GM18520 (cell line): ENCODE data around the gene HLA-E.
"Not testable (repeated sequence)": the region's sequence is repeated elsewhere in the genome, so short reads cannot be mapped to it uniquely, and the experiment has no call there.

Experiments used
- ATAC-seq: cut with Tn5 transposase; IDR thresholded peaks from one replicate; pipeline ENCODE4 v1.9.1; 2021; ENCODE audit not compliant: unreplicated experiment

The HLA-E gene

DNA sequence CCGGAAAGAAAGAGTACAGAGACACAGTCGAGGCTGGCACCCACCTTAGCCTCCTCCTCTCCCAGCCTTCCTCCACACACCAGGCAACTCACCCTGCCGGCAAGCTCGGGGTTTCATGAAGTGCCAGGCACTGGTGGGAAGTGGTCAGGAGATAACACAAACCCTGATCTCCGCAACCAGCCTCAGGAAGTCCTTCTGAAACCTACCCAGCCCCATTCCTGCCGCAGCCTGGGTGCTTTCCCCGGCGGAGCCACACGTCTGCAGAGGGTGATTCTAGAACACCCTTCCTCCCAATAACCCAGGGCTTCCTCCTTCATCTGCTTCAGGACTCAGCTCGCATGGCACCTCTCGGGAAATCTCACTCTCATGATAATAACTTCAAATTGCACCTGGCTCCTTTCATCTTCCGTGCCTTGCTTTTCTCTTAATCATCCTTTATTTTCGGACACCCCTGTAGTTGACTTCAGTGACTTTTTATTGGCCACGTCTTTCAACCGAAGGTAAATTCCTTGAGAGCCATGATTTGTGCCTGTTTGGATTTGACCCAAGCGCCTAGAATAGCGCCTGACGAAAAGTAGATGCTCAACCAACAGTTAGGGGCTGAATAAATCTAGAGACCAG, 8.7 kb upstream of the HLA-E start:
- ATAC-seq, result no peak

DNA sequence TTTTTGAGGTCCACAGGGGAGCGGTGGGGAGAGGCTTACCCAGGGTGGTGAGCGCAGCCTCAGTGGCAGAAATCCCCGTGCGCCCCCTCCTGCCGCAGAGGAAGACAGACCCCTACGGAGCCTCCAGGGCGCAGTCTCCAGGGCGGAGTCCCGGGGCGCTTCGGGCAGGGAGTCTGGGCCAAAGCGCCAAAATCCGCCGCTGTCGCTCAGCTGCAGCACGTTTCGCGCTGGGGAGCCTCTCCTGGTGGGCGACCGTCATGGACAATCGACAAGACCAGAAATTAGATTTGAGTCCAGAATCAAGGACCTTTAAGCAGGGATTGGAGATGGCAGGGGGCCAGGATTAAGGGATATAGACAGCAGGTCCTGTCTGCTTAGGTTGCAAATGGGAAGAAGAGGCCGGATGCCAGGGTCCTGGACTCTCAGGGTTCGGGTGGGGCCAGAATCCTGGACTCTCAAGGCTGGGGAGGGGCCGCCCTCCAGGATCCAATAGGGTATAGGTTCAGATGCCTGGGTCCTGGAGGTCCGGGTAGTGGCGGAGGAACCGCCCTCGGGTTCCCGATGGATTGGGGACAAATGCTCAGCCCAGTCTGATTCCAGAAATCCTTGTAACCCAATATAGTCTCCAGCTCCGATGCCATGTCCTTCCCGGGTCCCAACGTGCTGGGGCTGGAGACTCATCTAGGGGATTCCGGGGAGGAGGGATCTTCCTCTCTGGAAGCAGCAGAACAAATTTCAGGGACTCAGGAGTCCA, 7.9 kb upstream of the HLA-E start:
- no peak for ATAC-seq

DNA sequence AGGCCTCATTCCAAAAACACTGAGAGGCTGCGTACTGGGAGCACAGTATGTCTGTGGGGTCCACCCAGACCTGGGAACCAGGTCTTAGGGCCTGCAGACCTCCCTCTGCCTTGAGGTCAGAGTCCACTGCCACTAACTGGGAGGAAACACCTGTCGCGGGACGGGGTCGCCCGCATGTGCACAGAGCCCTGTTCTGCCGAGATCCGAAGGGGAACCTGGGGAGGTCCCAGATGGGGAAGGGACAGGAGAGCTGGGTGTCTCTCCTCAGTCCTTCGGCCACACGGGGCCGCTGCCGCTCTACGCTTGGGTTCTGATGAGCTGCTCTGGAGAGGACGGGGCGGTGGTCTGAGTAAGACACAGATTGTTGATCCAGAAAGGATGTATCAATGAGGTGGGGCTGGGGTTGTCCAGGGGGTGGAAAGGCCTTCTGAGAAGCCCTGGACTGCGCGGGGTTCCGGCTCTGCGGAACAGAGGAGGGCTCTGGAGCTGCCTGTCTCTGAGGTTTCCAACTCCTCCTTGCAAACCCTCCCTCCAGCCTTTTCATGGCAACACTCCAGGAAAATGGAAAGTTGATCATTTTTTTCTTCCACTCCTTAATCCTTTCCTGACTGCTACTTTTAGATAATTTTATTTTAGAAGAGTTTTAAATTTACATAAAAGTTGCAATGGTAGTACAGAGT, 7.2 kb upstream of the HLA-E start:
- not testable (repeated sequence) for ATAC-seq

DNA sequence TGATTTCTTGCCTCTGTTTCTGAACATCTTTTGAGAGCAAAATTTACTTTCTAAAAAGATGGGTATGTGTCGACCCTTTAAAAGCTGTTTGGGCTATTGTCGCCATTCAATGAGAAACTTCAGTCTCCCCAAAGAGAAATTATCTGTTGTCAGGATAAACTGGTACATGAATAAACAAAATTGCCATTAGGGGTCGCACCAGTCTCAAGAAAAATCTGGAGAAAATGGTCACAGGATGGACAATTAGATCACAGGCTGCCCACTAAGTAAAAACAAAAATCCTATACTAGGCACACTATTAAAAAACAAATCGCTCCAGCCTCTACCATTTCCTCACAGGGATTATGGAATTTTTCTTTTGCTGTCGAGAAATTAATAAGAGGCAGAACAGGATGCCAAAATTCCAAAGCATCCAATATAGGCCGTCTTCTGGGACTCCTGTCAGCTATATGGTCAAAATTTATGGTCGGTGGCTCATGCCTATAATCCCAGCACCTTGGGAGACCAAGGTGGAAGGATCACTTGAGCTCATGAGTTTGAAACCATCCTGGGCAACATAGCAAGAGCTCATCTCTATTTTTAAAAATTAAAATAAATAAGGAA, 5.5 kb upstream of the HLA-E start:
- ATAC-seq, result no peak

DNA sequence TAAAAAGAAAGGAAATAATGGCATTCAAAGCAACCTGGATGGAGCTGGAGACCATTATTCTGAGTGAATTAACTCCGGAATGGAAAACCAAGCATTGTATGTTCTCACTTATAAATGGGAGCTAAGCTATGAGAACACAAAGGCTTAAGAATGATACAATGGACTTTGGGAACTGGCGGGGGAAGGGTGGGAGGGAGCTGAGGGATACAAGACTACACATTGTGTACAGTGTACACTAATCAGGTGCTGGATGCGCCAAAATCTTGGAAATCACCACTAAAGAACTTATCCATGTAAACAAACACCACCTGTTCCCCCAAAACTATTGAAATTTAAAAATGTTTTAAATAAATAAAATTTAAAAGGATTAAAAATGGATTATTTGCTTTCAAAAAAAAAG, 4.1 kb upstream of the HLA-E start:
- no peak for ATAC-seq

DNA sequence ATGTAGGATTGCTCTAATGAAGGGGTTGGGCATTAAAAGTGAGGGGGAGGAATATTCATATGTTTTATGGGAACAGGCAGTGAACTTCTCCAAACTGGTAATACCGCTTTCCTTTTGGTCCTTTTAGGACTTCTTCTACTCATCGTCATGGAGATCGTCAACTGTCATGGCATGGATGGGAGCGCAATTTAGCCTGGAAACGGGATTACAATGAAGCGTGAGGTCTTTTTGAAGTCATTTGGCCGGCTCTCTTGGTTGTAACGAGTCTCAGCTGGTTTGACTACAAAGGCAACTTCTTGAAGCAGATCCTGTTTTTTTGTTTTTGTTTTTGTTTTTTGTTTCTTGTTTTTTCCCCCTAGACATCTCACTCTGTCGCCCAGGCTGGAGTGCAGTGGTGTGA, 1.4 kb upstream of the HLA-E start:
- ATAC-seq, result no peak

DNA sequence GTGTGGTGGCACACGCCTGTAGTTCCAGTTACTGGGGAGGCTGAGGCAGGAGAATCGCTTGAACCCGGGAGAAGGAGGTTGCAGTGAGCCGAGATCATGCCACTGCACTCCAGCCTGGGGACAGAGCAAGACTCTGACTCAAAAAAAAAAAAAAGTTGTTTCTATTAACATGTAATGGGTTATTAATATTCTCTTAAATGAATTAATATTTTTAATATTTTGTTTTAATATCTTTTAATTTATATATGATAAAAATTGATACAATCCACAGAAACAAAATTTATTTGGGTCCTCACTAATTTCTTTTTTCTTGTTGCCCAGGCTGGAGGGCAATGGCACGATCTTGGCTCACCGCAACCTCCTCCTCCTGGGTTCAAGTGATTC, 620 bp upstream of the HLA-E start:
- not testable (repeated sequence) for ATAC-seq

DNA sequence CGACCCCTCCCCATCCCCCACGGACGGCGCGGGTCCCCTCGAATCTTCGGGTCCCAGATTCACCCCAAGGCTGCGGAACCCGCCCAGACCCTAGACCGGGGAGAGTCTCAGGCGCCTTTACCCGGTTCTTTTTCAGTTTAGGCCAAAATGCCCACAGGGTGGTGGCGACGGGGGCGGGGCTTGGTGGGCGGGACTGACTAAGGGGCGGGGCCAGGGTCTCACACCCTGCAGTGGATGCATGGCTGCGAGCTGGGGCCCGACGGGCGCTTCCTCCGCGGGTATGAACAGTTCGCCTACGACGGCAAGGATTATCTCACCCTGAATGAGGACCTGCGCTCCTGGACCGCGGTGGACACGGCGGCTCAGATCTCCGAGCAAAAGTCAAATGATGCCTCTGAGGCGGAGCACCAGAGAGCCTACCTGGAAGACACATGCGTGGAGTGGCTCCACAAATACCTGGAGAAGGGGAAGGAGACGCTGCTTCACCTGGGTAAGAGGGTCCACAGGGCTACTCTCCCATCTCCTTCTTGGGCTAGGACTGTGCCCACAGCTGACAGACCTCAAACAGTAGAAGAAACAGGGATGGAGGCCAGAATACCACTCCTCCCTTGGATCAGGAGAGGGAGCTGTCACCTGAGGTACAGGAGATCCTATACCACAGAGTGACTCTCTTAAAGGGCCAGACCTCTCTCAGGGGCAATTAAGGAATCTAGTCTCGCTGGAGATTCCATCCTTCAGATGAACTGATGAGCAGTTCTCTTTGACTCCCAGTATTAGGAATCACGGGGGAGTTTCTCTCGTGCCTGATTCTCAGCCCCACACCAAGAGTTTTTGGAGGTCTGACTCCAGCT, 942 bp downstream of the HLA-E start:
- ATAC-seq, result no peak

DNA sequence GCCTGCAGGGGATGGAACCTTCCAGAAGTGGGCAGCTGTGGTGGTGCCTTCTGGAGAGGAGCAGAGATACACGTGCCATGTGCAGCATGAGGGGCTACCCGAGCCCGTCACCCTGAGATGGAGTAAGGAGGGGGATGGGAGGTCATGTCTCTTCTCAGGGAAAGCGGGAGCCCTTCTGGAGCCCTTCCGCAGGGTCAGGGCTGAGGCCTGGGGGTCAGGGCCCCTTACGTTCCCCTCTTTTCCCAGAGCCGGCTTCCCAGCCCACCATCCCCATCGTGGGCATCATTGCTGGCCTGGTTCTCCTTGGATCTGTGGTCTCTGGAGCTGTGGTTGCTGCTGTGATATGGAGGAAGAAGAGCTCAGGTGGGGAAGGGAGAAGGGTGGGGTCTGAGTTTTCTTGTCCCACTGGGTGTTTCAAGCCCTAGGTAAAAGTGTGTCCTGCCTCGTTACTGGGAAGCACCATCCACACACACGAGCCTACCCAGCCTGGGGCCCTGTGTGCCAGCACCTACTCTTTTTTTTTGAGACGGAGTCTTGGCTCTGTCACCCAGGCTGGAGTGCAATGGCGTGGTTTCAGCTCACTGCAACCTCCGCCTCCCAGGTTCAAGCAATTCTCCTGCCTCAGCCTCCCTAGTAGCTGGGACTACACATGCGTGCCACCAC, 2.1 kb downstream of the HLA-E start:
- not testable (repeated sequence) for ATAC-seq

DNA sequence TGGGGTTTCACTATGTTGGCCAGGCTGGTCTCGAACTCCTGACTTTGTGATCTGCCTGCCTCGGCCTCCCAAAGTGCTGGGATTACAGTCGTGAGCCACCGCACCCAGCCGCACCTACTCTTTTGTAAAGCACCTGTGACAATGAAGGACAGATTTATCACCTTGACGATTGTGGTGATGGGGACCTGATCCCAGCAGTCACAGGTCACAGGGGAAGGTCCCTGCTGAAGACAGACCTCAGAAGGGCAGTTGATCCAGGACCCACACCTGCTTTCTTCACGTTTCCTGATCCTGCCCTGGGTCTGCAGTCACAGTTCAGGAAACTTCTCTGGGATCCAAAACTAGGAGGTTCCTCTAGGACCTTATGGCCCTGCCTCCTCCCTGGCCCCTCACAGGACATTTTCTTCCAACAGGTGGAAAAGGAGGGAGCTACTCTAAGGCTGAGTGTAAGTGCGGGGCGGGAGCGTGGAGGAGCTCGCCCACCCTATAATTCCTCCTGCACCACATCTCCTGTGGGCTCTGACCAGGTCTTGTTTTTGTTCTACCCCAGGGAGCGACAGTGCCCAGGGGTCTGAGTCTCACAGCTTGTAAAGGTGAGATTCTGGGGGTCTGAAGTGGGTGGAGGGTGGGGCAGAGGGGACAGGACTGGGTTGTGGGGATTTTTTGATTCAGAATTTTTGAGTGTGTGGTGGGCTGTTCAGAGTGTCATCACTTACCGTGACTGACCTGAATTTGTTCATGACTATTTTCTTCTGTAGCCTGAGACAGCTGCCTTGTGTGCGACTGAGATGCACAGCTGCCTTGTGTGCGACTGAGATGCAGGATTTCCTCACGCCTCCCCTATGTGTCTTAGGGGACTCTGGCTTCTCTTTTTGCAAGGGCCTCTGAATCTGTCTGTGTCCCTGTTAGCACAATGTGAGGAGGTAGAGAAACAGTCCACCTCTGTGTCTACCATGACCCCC, 3.0 kb downstream of the HLA-E start:
- no peak for ATAC-seq

DNA sequence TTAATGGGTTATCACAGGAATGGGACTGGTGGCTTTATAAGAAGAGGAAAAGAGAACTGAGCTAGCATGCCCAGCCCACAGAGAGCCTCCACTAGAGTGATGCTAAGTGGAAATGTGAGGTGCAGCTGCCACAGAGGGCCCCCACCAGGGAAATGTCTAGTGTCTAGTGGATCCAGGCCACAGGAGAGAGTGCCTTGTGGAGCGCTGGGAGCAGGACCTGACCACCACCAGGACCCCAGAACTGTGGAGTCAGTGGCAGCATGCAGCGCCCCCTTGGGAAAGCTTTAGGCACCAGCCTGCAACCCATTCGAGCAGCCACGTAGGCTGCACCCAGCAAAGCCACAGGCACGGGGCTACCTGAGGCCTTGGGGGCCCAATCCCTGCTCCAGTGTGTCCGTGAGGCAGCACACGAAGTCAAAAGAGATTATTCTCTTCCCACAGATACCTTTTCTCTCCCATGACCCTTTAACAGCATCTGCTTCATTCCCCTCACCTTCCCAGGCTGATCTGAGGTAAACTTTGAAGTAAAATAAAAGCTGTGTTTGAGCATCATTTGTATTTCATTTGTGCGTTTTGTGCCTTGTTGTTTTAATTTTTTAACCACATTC, 4.4 kb downstream of the HLA-E start:
- no peak for ATAC-seq

DNA sequence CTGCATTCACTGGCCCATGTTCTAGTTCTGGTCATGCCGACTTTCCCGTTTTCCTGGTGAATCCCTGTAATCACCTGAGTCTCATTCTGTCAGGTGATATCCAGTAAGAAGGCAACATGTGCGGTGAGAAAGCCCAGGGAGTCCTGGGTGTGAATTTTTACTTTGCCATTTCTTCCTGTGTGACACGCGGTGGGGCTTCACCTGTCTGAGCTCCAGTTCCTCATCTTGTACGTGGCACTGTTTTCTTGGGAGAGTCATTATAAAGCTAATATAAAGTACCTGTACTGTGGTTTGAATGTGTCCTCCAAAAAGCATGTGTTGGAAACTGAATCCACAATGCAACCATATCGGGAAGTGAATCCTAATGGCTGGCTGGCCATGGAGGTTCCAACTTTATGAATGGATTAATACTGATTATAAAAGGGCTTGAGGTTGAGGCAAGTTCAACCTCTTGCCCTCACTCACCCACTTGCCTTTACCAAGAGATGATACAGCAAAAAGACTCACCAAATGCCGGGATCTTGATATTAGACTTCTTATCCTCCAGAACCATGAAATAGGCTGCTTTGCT, 5.1 kb downstream of the HLA-E start:
- ATAC-seq, result no peak

DNA sequence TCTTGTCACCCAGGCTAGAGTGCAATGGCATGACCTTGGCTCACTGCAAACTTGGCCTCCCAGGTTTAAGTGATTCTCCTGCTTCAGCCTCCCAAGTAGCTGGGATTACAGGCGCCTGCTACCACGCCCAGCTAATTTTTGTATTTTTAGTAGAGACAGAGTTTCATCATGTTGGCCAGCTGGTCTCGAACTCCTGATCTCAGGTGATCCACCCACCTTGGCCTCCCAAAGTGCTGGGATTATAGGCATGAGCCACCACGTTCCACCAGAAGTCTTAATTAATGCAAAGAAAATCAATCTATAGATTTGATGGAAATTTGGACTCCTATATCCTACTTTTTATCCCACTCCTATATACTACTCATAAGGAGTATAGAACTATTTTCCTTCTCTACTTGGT, 5.8 kb downstream of the HLA-E start:
- not testable (repeated sequence) for ATAC-seq

DNA sequence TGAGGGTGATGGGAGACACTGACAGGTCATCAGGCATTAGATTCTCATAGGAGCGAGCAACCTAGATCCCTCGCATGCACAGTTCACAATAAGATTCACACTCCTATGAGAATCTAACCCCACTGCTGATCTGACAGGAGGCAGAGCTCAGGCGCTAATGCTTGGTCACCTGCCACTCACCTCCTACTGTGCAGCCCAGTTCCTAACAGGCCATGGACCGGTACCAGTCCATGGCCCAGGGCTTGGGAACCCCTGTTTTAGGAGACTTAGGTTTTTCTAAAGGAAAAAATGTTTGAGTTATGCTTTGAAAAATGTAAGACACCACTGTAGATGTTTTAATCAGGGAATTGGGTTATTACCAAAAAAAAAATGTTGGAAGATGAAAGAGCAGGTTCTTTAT, 6.7 kb downstream of the HLA-E start:
- no peak for ATAC-seq

DNA sequence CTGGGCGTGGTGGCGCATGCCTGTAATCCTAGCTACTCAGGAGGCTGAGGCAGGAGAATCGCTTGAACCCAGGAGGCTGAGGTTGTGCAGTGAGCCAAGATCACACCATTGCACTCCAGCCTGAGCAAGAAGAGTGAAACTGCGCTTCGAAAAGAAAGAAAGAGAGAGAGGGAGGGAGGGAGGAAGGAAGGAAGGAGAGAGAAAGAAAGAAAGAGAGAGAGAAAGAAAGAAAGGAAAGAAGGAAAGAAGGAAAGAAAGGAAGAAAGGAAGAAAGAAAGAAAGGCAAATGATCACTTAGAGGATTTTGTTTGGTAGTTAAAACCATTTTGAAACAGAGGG, 7.9 kb downstream of the HLA-E start:
- not testable (repeated sequence) for ATAC-seq

DNA sequence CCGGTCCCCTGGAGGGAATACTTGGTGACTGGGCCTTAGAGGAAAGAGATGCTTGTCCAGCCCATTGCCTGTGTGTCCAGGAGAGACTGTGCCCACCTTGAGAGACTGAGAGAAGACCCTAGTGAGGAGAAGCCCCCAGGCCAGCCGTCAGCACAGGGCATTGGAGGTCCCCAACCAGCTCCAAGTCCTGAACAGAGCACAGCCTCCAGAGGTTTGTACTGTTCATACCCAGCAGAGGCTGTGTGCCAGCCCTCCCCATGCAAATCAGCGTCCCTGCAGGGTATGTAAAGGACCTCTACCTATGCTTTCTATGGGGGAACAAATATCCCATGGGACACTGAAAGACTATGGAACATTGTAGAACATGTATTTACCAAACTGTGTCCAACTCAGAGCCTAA, 8.4 kb downstream of the HLA-E start:
- ATAC-seq, result no peak

DNA sequence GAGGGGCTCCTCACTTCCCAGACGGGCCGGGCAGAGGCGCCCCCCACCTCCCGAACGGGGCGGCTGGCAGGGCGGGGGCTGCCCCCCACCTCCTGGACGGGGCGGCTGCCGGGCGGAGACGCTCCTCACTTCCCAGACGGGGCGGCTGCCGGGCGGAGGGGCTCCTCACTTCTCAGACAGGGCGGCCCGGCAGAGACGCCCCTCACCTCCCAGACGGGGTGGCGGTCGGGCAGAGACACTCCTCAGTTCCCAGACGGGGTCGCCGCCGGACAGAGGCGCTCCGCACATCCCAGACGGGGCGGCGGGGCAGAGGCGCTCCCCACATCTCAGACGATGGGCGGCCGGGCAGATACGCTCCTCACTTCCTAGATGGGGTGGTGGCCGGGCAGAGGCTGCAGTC, 9.4 kb downstream of the HLA-E start:
- not testable (repeated sequence) for ATAC-seq

DNA sequence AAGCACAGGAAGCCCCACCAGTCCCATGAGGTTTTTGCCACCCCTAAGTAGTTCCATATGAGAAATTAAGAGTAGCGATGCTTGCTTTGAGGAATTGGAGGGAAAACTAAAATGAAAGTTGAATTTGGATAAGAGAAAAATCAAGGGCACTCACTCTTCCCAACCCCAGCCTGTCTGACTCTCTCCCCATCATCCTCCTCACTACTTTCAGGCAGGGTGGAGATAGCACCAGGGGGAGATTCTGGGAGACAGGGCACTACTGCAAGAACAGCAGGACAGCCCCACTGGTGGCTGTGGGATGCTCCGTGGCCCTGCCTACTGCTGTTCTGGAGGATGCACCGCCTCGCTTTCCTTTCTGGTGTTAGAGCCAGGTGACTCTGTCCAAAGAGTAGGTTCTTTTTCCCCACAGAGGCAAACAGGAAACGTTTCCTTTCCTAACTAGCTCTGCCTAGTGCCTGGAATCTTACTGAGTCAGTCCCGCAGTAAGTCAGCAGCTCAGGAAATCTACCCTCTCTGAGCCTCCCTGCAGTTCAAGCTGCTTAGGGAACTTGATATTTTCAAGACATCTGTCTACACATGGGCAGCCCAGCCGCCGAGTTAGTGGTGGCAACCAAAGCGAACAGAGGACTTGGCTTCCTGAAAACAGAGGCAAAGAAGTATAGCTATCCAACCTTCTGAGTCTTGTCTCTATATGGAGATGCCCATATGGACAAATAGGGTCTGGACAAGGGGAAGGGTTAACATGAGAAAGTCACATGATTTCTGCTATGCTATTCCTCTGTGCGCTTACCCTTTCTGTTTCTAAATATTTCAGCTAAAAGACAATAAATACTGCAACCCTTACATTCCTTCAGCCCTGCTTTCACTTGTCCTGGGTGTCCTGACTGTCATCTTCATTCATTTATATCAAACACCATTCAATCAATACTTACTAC, 11.4 kb downstream of the HLA-E start:
- no peak for ATAC-seq
